Suprapubic skin (tissue), 3 donors: Measurements from ENCODE around the gene ACD.

Experiments used
- CTCF ChIP-seq, 2 donors: fragments of 200-600 bp in 1 of 2; fragments of 450-650 bp in 1 of 2; sonication (generic) in 1 of 2; IDR thresholded peaks; one replicate each; pipeline ENCODE4 v1.5.1; 2016 to 2019; ENCODE audit warnings: antibody characterized with exemption in 2 of 2, mild to moderate bottlenecking in 1 of 2, moderate library complexity in 1 of 2
- POLR2A ChIP-seq, 2 donors: fragments of 450-650 bp; IDR thresholded peaks; one replicate each; pipeline ENCODE4 v1.6.1; 2017; ENCODE audit warnings: antibody characterized with exemption in 2 of 2, mild to moderate bottlenecking in 2 of 2, moderate library complexity in 2 of 2

- no peak for TF ChIP-seq CTCF (IDR thresholded peaks at IDR 0.05)
- TF ChIP-seq POLR2A (IDR thresholded peaks at IDR 0.05) = no peak
Measured at GRCh38 chr16:67658849-67659674, 998 bp downstream of the ACD start.
